WTC11 (cell line): ENCODE measurements around the gene SERTAD2. TPM values are rescaled to one million over a fixed set of nuclear protein-coding genes. Genes with fewer than 3 reads are reported as not detected.
A peak's percentile ranks its signal among the peaks of the same experiment; 100 is the strongest.

Source experiments
- ATAC-seq: fragments of 200-7000 bp; cut with Tn5 transposase; 2 replicates; pipeline ENCODE4 v1.10.0; 2021; ENCODE audit warnings: mild to moderate bottlenecking, moderate library complexity
- Bru-seq: library from RNA; stranded (reverse); fragments of 400-500 nt; gene quantifications from one replicate; lab custom pipeline; 2021; lab: Mats Ljungman, UMichigan
- CTCF ChIA-PET: fragments of 300-600 bp; sonication (Branson Sonifier 250); formaldehyde crosslinking; loops from one replicate; lab custom pipeline; 2021; ENCODE audit warnings: antibody characterized with exemption; lab: Charles Lee
- POLR2A ChIA-PET: fragments of 350-600 bp; sonication (Branson Sonifier 250); formaldehyde crosslinking; loops from one replicate; lab custom pipeline; 2021; ENCODE audit warnings: antibody characterized with exemption; lab: Charles Lee
- DNase-seq: peaks from one replicate; pipeline ENCODE4 v3.0.0; 2021; ENCODE audit warnings: low spot score
- H3K27ac Mint-ChIP-seq: 2 replicates; pipeline ENCODE4 v1.8.0; 2021; ENCODE audit warnings: mixed read lengths
- H3K27me3 Mint-ChIP-seq: 2 replicates; pipeline ENCODE4 v1.8.0; 2021; ENCODE audit warnings: low read depth, mild to moderate bottlenecking, moderate library complexity, mixed read lengths
- H3K36me3 Mint-ChIP-seq: 2 replicates; pipeline ENCODE4 v1.8.0; 2021; ENCODE audit warnings: mixed read lengths
- H3K4me1 Mint-ChIP-seq: 2 replicates; pipeline ENCODE4 v1.8.0; 2022; ENCODE audit warnings: mixed read lengths
- H3K4me3 Mint-ChIP-seq: 2 replicates; pipeline ENCODE4 v1.8.0; 2021; ENCODE audit warnings: mild to moderate bottlenecking, moderate library complexity, mixed read lengths
- H3K9me3 Mint-ChIP-seq: 2 replicates; pipeline ENCODE4 v1.8.0; 2021; ENCODE audit warnings: mixed read lengths
- ARID4B ChIP-seq: sonication (generic); formaldehyde crosslinking; IDR thresholded peaks from 2 replicates; pipeline ENCODE4 v1.8.0; 2023; ENCODE audit warnings: missing genetic modification reagents, mild to moderate bottlenecking, borderline replicate concordance
- E2F5 ChIP-seq: sonication (generic); formaldehyde crosslinking; IDR thresholded peaks from 2 replicates; pipeline ENCODE4 v1.8.1; 2022; ENCODE audit warnings: mild to moderate bottlenecking, moderate library complexity, missing genetic modification reagents
- ETV6 ChIP-seq: sonication (generic); formaldehyde crosslinking; IDR thresholded peaks from 2 replicates; pipeline ENCODE4 v1.8.1; 2022; ENCODE audit warnings: mild to moderate bottlenecking, missing genetic modification reagents
- FOXK1 ChIP-seq: sonication (generic); formaldehyde crosslinking; IDR thresholded peaks from 2 replicates; pipeline ENCODE4 v1.8.0; 2022; ENCODE audit warnings: mild to moderate bottlenecking, moderate library complexity, missing genetic modification reagents
- GABPB1 ChIP-seq: sonication (generic); formaldehyde crosslinking; IDR thresholded peaks from 2 replicates; pipeline ENCODE4 v1.8.1; 2023; ENCODE audit warnings: mild to moderate bottlenecking, missing genetic modification reagents
- JUN ChIP-seq: sonication (generic); formaldehyde crosslinking; IDR thresholded peaks from 2 replicates; pipeline ENCODE4 v1.8.0; 2023; ENCODE audit warnings: mild to moderate bottlenecking, missing genetic modification reagents
- MAX ChIP-seq: sonication (generic); formaldehyde crosslinking; IDR thresholded peaks from 2 replicates; pipeline ENCODE4 v1.8.0; 2022; ENCODE audit warnings: mild to moderate bottlenecking, missing genetic modification reagents
- PREB ChIP-seq: sonication (generic); formaldehyde crosslinking; IDR thresholded peaks from 2 replicates; pipeline ENCODE4 v1.8.1; 2022; ENCODE audit warnings: mild to moderate bottlenecking, missing genetic modification reagents, moderate library complexity, borderline replicate concordance
- SMAD3 ChIP-seq: sonication (generic); formaldehyde crosslinking; IDR thresholded peaks from 2 replicates; pipeline ENCODE4 v1.8.0; 2022; ENCODE audit warnings: missing genetic modification reagents, mild to moderate bottlenecking, borderline replicate concordance
- SMAD4 ChIP-seq: sonication (generic); formaldehyde crosslinking; IDR thresholded peaks from 2 replicates; pipeline ENCODE4 v1.8.0; 2022; ENCODE audit warnings: mild to moderate bottlenecking, missing genetic modification reagents
- SP1 ChIP-seq: sonication (generic); formaldehyde crosslinking; conservative IDR thresholded peaks from 2 replicates; pipeline ENCODE4 v1.8.1; 2022; ENCODE audit warnings: missing genetic modification reagents
- TP53 ChIP-seq: sonication (generic); formaldehyde crosslinking; IDR thresholded peaks from 2 replicates; pipeline ENCODE4 v1.8.1; 2023; ENCODE audit warnings: mild to moderate bottlenecking, missing genetic modification reagents
- USF1 ChIP-seq: sonication (generic); formaldehyde crosslinking; IDR thresholded peaks from 2 replicates; pipeline ENCODE4 v1.8.0; 2022; ENCODE audit warnings: mild to moderate bottlenecking, missing genetic modification reagents
- ZBTB43 ChIP-seq: sonication (generic); formaldehyde crosslinking; IDR thresholded peaks from 2 replicates; pipeline ENCODE4 v1.8.1; 2023; ENCODE audit warnings: mild to moderate bottlenecking, missing genetic modification reagents
- ZNF121 ChIP-seq: sonication (generic); formaldehyde crosslinking; IDR thresholded peaks from 2 replicates; pipeline ENCODE4 v1.8.0; 2023; ENCODE audit warnings: missing genetic modification reagents
- ZNF232 ChIP-seq: sonication (generic); formaldehyde crosslinking; IDR thresholded peaks from 2 replicates; pipeline ENCODE4 v1.8.0; 2022; ENCODE audit warnings: mild to moderate bottlenecking, missing genetic modification reagents
- ZNF263 ChIP-seq: sonication (generic); formaldehyde crosslinking; IDR thresholded peaks from 2 replicates; pipeline ENCODE4 v1.8.1; 2022; ENCODE audit warnings: low read depth, mild to moderate bottlenecking, moderate library complexity, missing genetic modification reagents
- ZNF281 ChIP-seq: sonication (generic); formaldehyde crosslinking; IDR thresholded peaks from 2 replicates; pipeline ENCODE4 v1.8.0; 2023; ENCODE audit warnings: mild to moderate bottlenecking, missing genetic modification reagents
- ZNF423 ChIP-seq: fragments of 250-450 bp; sonication (Bioruptor Pico); IDR thresholded peaks from 2 replicates; pipeline ENCODE4 v2.1.2; 2022; ENCODE audit warnings: mild to moderate bottlenecking, moderate library complexity
- long read RNA-seq, 3 experiments: library from RNA in 1 of 3; library from capped mRNA in 1 of 3; library from polyadenylated mRNA in 1 of 3; unstranded in 2 of 3; stranded (forward) in 1 of 3; transcript quantifications; one replicate each; pipeline ENCODE4 v2.0.0, GENCODE V29; 2021
- total RNA-seq: library from RNA; stranded (reverse); gene quantifications from 3 replicates; pipeline ENCODE4 v1.2.3, GENCODE V29; 2021

The SERTAD2 gene
- total RNA-seq (7.9 to 8.0 TPM (median 7.9 TPM) in 3 replicates), Bru-seq, nascent RNA (percentile 84 among the genes with signal in this experiment)
- long read RNA-seq, experiment 1, full-length matches to known transcripts: 10 of 17 reads
- long read RNA-seq, experiment 1, partial matches to known transcripts: 0 of 17 reads
- long read RNA-seq, experiment 1, other reads (novel, unspliced or antisense): 7 of 17 reads
- long read RNA-seq, experiment 2, full-length matches to known transcripts: 5 of 11 reads
- long read RNA-seq, experiment 2, partial matches to known transcripts: 0 of 11 reads
- long read RNA-seq, experiment 2, other reads (novel, unspliced or antisense): 6 of 11 reads
- long read RNA-seq, experiment 3: 0 reads

GRCh38 chr2:64653109-64654062, at the start of gene SERTAD2:
Gene SERTAD2, minus strand, starts transcription at chr2:64653913. Its CDS starts 17,042 bp downstream, at chr2:64636871.
- Mint-ChIP-seq H3K9me3 (no peaks in the 10 kb centered on the region), H3K36me3 (no peaks in the 10 kb centered on the region), H3K27ac (peak within 1 kb of the TSS; percentile 73), H3K4me1 (peaks cover 48% of the 10 kb centered on the region), H3K27me3 (peaks cover 35% of the 10 kb centered on the region), H3K4me3 (peak within 1 kb of the TSS; percentile 78)
- POLR2A ChIA-PET: interaction anchor here (0.6 to 3.0 kb wide), 10 partner anchors 9 to 477 kb away, joined by 3 to 27 read pairs (median 4); partner anchors contain the start of gene RAB1A
- DNase-seq (peak; percentile 82), ATAC-seq (peak; percentile 85)
- TF ChIP-seq MAX (CRISPR knock-in tag): peak; percentile 56
- TF ChIP-seq ETV6: 0 out of 2 replicates have a peak, but pooled peaks have one; percentile 24
- peak; percentile 55; the same call in 1 of the 2 replicates for TF ChIP-seq SP1 (CRISPR knock-in tag)
- TF ChIP-seq E2F5 (CRISPR knock-in tag): no peak; the same call in 1 of the 2 replicates
- TF ChIP-seq ZNF281: 0 out of 2 replicates have a peak, but pooled peaks have one; percentile 10
- TF ChIP-seq USF1 (CRISPR knock-in tag): 0 out of 2 replicates have a peak, but pooled peaks have one; percentile 21
- no peak for TF ChIP-seq SMAD4 (CRISPR knock-in tag)
- TF ChIP-seq GABPB1 (CRISPR knock-in tag): peak; percentile 49
- TF ChIP-seq ZBTB43 (CRISPR knock-in tag): no peak
- 0 out of 2 replicates have a peak, but pooled peaks have one; percentile 29 for TF ChIP-seq JUN (CRISPR knock-in tag)
- 0 out of 2 replicates have a peak, but pooled peaks have one; percentile 51 for TF ChIP-seq ZNF232
- TF ChIP-seq SMAD3 (CRISPR knock-in tag): peak; percentile 73; the same call in 1 of the 2 replicates
- 0 out of 2 replicates have a peak, but pooled peaks have one; percentile 15 for TF ChIP-seq ZNF263
- TF ChIP-seq PREB (CRISPR knock-in tag): no peak
- peak; percentile 64; the same call in 1 of the 2 replicates for TF ChIP-seq ZNF423 (CRISPR knock-in tag)
- TF ChIP-seq ZNF121 (CRISPR knock-in tag): 0 out of 2 replicates have a peak, but pooled peaks have one; percentile 7
- TF ChIP-seq FOXK1 (CRISPR knock-in tag): peak; percentile 61; the same call in 1 of the 2 replicates
- no peak; the same call in 1 of the 2 replicates for TF ChIP-seq TP53 (CRISPR knock-in tag)
- peak; percentile 82; the same call in 1 of the 2 replicates for TF ChIP-seq ARID4B (CRISPR knock-in tag)
- CTCF ChIA-PET: interaction anchor here (0.6 to 4.1 kb wide), 32 partner anchors 9 to 322 kb away, joined by 3 to 51 read pairs (median 4); partner anchors contain the start of gene AFTPH
